HG03045 (cell line): ENCODE data around the gene TOMM5.

Experiments
- ATAC-seq: cut with Tn5 transposase; IDR thresholded peaks from one replicate; pipeline ENCODE4 v1.9.1; 2021; ENCODE audit warnings: mild to moderate bottlenecking, moderate library complexity; ENCODE audit not compliant: unreplicated experiment

The TOMM5 gene

GRCh38 chr9:37564916-37565315 lies 27.5 kb downstream of the TOMM5 start:
- ATAC-seq: no peak

- ATAC-seq: no peak
Observed at GRCh38 chr9:37563806-37564513, 28.4 kb downstream of the TOMM5 start.

GRCh38 chr9:37562826-37563225 lies 29.6 kb downstream of the TOMM5 start:
- no peak for ATAC-seq

GRCh38 chr9:37561682-37562081 lies 30.7 kb downstream of the TOMM5 start:
- ATAC-seq: no peak

GRCh38 chr9:37559855-37560592 lies 32.4 kb downstream of the TOMM5 start:
- no peak for ATAC-seq

- no peak for ATAC-seq
Observed at GRCh38 chr9:37559125-37559524, 33.3 kb downstream of the TOMM5 start.

- no peak for ATAC-seq
Observed at GRCh38 chr9:37555786-37556185, 36.6 kb downstream of the TOMM5 start.

GRCh38 chr9:37554318-37554717 lies 38.1 kb downstream of the TOMM5 start:
- ATAC-seq: no peak

GRCh38 chr9:37551888-37552287 lies 40.5 kb downstream of the TOMM5 start:
- no peak for ATAC-seq

- ATAC-seq: no peak
Observed at GRCh38 chr9:37551468-37551867, 40.9 kb downstream of the TOMM5 start.

- no peak for ATAC-seq
Observed at GRCh38 chr9:37550781-37551180, 41.6 kb downstream of the TOMM5 start.

GRCh38 chr9:37549527-37549926 lies 42.9 kb downstream of the TOMM5 start:
- no peak for ATAC-seq

- no peak for ATAC-seq
Observed at GRCh38 chr9:37547328-37547878, 45.0 kb downstream of the TOMM5 start.

- ATAC-seq: no peak
Observed at GRCh38 chr9:37543468-37543867, 48.9 kb downstream of the TOMM5 start.

GRCh38 chr9:37542895-37543294 lies 49.5 kb downstream of the TOMM5 start:
- no peak for ATAC-seq

GRCh38 chr9:37542488-37542887 lies 49.9 kb downstream of the TOMM5 start:
- no peak for ATAC-seq

GRCh38 chr9:37541465-37541864 lies 50.9 kb downstream of the TOMM5 start:
- no peak for ATAC-seq

- ATAC-seq: no peak
Observed at GRCh38 chr9:37540634-37541033, 51.8 kb downstream of the TOMM5 start.

- ATAC-seq: no peak
Observed at GRCh38 chr9:37539634-37540033, 52.8 kb downstream of the TOMM5 start.
